Ramos (cell line): ENCODE results near the gene ANKRD40.

ENCODE experiments used
- in situ Hi-C: fragments of 300-500 bp; cut with MboI; formaldehyde crosslinking; loops from one replicate; pipeline ENCODE4 v1.14.3; 2022; ENCODE audit warnings: low sequenced_read_pairs; ENCODE audit not compliant: unreplicated experiment

ANKRD40 gene

DNA sequence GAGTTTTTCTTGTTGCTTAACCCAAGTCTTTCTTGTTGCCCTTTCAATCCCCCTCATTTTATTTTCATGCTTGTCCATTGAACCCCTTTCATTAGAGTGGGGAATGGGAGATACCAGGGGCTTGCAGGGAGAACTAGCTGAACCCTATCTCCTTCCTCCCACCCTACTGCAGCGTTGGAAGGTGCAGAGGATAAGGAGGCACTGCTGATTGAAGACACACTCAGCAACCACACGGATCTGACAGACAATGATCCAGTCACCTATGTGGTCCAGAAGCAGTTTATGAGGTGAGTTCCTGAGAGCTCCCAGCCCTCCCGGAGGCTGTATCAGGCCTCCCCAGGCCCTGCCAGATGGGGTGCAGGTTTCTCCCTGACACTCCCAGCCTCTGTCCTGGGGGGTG lies 32.5 kb downstream of the ANKRD40 start:
- in situ Hi-C loops = no loop called here

DNA sequence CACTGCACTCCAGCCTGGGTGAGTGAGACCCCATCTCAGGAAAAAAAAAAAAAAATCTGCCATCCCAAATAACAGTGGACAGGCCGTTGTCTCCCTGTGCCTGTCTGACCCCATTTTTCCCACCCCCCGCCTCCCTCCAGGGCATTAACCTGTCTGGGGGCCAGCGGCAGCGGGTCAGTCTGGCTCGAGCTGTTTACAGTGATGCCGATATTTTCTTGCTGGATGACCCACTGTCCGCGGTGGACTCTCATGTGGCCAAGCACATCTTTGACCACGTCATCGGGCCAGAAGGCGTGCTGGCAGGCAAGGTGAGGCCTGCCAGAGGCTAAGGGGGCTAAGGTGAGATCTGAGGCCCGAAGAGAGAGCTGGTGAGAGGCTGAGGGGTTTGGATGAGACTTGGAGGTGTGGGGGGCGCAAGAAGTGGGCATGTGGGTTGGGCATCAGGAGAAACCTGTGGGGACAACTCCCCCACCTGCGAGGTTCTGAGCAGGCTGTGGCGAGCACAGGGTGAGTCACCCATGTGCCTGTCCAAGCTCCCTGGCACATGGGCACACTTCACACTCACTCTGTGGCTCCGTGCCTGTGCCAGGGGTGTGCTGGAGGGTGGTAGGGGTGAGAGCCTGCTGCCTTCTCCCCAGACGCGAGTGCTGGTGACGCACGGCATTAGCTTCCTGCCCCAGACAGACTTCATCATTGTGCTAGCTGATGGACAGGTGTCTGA lies 34.7 kb downstream of the ANKRD40 start:
- in situ Hi-C loops = no loop called here

DNA sequence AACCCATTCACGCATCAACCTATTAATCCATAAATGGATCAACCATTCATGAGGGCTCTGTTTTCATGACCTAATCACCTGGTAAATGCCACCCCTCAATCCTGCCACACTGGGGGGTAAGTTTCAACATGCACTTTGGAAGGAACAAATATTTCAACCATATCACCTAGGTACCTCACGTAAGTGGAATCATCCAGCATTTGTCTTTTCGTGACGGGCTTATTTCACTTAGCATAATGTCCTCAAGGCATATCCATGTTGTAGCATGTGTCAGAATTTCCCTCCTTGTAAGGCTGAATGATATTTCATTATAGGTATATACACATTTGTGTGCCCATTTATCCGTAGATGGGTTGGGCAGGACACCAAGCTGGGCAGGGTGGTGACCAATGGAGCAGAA lies 35.6 kb downstream of the ANKRD40 start:
- in situ Hi-C loops = no loop called here

DNA sequence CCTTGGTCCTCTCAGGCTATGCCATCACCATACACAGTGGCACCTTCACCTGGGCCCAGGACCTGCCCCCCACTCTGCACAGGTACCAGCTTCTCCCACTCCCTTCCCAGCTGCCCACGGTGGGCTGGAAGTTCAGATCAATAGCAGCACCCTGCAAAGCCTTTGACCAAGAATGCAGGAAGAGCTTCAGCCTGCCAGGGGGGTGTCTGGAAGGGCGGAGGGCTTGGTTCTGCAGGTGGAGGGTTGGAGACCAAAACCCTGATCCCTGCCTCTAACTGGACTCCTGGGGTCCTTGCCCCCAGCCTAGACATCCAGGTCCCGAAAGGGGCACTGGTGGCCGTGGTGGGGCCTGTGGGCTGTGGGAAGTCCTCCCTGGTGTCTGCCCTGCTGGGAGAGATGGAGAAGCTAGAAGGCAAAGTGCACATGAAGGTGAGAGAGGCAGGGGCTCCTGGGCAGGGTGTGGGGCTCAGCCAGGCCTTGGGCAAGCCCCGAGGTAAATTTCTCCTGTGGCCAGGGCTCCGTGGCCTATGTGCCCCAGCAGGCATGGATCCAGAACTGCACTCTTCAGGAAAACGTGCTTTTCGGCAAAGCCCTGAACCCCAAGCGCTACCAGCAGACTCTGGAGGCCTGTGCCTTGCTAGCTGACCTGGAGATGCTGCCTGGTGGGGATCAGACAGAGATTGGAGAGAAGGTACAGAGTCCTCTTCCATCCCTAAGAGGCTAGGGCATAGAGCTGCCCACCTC lies 38.7 kb downstream of the ANKRD40 start:
- in situ Hi-C loops = no loop called here

DNA sequence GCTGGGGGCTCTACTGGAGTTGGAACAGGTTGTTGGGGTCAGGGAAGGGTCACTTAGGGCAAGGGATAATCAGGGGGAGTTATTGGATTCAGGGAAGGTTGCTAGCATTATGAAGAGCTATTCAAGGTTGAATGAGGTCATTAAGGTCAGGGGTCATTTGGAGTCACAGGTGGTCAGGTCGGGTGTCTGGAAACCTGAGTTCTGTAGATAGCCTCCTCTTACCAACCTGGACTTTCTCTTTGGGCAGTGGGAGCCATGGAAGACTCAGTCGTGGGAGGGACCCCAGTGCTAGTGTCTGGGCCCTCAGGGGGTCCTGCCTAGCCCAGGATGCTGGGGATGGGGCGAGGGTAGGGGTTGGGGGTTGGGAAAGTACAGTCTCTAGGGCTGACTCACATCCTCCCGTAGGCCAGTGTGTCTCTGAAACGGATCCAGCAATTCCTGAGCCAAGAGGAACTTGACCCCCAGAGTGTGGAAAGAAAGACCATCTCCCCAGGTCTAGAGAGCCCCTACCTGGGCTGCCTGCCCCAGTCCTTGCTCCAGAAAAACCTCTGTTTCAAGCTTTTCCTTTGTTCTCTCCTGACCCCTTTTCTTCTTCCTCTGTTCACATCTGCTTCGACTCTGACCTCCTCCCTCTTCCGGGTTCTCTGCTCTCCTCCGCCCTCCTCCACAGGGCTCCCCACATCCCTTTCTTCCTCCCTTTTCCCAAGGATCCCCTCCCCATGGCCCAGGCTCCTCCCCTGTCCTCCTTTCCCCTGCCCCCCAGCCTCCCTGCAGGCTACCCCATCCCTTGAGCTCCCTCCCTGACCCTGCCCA lies 39.5 kb downstream of the ANKRD40 start:
- in situ Hi-C loops = no loop called here

DNA sequence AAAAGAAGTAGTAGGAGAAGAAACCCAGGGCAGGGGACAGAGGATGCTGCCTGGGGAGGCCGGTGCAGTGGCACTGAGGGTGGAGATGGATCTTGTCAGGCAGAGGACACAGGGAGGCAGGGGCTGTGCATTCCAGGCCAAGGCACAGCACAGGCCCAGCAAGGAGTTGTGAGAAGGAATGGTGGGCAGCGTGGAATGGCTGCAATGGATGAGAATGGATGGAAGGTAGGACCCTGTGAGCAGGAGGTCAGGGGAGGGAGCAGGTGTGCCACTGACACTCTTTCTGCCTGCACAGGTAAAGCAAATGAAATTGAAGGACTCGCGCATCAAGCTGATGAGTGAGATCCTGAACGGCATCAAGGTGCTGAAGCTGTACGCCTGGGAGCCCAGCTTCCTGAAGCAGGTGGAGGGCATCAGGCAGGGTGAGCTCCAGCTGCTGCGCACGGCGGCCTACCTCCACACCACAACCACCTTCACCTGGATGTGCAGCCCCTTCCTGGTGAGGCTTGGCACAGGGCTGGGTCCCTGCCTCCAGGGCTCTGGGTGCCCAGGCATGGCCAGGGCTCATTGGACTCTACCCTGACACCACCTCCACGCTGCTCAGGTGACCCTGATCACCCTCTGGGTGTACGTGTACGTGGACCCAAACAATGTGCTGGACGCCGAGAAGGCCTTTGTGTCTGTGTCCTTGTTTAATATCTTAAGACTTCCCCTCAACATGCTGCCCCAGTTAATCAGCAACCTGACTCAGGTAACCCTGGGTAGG lies 40.3 kb downstream of the ANKRD40 start:
- in situ Hi-C loops = no loop called here

DNA sequence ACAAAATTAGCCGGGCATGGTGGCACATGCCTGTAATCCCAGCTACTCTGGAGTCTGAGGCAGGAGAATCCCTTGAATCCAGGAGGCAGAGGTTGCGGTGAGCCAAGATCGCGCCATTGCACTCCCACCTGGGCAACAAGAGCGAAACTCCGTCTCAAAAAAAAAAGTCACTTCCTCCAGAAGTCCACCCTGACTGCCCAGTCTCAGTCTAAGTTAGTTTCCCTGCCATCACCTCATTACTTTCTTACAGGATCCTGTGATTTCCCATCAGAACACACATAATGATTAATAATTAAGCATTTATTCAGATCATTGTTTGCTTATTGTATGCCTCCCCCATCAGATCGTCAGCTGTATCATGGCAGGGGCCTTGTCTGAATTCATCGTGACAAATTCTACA lies 41.4 kb downstream of the ANKRD40 start:
- in situ Hi-C loops = no loop called here

DNA sequence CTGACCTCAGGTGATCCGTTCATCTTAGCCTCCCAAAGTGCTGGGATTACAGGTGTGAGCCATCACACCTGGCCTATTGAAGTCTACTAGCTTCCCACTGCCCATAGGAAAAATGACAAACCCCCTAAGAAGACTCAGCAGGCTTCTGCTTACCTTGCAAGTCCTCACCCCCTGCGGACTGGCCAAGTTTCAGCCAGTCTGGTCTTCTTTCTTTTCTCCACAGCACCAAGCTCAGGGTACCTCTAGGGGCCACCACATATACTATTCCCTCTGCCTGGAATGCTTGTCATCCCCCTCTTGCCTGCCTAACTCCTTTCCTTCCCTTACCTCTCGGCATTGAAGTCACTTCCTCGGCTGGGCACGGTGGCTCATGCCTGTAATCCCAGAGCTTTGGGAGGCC lies 41.9 kb downstream of the ANKRD40 start:
- in situ Hi-C loops = no loop called here

DNA sequence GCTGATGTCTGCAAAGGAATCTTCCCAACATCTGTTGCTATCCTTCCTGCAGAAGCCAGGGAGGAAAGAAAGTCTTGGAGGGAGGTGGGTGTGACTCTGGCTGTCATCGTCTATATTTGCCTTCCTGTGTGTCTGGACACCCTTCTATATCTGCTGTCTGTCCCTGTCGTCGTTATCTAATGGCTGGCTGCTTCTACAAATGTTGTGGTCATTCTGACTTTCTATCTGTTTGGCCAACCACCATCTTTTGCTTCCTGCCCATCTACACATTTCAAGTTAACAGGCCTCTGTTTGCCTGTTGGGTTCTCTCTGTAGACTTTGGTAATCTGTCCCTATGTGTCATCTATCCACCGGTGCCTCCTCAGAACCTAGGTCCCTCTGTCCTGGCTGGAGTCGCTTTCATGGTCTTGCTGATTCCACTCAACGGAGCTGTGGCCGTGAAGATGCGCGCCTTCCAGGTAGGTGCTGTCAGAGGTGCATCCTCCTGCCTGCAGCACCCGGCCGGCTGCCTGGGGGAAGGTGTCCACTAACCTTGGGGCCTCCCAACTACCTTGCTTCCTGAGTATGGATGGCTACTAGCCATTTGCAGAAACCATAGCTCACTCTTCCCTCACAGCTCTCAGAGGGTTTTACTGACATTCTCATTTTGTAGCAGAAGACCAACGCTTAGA lies 42.8 kb downstream of the ANKRD40 start:
- in situ Hi-C loops = no loop called here

DNA sequence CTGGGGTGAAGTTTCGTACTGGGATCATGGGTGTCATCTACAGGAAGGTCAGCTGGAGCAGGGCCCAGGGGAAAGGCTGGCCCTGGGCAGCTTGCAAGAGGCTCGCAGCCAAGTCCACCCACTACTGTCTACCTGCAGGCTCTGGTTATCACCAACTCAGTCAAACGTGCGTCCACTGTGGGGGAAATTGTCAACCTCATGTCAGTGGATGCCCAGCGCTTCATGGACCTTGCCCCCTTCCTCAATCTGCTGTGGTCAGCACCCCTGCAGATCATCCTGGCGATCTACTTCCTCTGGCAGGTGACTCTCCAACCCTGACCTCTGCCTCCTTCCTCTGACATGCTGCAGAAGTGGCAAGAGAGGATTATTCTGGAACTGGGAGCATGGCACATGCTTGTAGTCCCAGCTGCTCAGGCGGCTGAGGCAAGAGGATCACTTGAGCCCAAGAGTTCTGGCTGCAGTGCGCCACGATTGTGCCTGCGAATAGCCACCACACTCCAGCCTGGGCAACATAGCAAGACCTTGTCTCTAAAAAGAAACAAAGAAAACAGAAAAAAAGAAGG lies 43.8 kb downstream of the ANKRD40 start:
- in situ Hi-C loops = no loop called here

DNA sequence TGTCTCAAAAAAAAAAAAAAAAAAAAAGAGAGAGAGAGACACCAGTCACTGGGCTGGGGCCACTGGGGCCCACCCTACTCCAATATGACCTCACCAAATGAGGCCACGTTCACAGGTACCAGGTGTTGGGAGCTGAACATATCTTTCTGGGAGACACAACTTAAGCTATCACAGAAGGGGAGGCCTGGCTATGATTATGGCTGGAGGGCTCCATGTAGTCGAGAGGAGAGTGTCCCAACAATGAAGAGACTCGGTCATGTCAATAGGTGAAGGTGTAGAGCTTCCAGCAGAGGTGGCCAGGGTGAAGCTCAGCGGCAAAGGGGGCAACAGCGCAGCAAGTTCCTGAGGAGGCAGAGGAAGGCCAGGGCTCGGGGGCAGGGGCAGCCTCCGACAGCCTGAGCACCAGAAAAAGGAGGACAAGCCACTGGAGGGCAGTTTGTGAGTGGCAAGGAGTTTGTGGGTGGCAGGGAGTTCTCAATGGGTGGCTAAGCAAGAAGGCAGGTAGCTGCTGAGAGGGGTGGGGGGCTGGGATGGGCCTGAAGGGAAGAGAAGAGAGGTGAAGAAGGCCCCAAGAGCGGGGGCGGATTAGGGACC lies 45.0 kb downstream of the ANKRD40 start:
- in situ Hi-C loops = no loop called here

DNA sequence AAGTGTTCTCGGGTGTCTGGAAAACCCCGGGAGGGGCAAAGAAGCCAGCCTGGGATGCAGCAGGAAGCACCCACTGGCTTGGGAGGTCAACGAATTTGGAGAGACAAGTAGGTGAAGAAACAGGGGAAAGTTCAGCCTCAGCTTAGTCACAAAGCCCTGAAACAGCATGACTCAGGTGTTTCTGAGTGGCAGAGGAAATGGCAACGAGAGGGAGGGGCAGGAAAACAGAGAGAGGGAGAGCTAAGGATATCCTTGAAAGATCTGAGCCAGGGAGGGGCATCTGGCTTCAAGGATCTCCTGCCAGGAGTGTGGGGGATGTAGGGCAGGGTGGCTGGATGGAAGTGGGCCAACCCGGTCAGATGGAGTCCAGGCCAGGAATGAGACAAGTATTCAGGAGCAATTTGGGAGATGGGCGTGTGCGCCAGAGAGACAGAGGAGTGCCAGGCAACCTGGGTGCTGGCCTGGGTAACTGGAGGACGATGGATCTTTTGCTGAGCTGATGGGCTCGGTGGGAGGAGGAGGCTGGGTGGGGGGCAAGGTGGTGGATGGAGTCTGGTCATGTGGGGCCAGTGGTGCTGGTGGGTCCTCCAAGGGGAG lies 45.8 kb downstream of the ANKRD40 start:
- in situ Hi-C loops = no loop called here

DNA sequence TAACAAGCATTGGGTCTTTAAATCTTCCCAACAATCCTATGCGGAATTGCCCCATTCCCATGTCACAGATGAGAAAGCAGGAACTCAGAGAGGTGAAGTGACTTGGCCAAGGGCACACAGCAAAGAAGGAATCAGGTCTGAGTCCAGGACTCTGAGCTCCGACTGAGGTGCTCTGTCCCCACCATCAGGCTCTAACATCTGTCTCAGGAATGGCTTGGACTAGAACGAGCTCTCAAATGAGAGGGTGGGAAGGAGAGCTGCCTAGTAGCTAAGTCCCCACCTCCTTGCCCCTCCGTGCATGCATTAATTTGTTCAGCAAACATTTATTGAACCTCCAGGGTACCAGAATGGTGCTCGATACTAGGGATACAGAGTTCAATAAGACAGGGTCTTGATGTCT lies 46.4 kb downstream of the ANKRD40 start:
- in situ Hi-C loops = no loop called here

DNA sequence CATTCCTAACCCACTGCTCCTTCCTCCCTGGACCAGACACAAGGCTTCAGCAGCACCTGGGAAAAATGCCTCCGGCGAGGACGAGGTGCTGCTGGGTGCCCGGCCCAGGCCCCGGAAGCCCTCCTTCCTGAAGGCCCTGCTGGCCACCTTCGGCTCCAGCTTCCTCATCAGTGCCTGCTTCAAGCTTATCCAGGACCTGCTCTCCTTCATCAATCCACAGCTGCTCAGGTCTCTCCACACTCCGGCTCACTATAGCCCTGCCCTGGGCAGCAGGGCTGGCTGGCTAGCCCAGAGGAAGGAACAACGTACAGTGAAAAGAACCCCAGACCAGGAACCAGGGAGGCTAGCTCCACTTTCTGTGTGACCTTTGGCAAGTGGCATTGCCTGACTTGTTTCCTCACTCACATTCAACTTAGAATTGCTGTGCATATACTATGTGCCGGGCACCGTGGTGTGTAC lies 46.8 kb downstream of the ANKRD40 start:
- in situ Hi-C loops = no loop called here

DNA sequence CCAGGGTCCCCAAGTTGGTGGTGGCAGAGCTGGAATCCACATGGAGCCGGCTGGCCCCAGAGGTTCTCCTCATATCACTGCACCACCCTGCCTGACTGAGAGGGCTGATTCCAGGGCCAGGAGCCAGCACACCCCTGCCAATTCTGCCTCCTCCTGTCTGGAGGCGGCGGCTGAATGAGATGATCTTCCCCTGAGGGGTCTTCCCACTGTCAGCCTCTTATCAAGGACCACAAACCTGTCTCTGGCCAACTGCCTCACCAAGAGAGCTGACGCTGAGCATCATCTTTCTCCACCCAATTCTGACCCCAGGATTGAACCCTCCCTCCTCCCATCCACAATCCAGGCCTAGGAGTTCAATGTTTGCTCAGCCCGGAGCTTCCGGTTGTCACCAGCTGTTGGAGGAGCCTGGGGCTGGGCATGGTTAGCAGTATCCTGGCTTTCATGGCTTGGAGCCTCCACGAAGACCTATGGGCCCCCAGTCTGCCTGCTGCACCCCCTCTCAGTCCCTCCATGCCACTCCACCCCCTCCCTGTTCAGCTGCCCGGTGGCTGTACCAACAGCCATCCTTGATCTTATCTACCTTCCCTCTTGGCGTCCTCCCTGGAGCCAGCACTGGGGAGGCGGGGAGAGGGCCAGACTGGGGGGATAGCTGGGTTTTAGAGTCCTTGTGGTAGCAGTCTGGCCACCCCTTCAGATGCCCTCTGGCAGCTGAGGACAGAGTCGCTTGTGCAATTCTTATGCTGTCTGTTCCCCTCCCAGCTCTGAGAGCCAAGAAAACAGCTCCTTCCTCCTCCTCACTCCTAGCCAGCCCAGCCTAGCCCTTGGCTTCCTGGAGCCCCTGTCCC lies 47.5 kb downstream of the ANKRD40 start:
- in situ Hi-C loops = no loop called here

DNA sequence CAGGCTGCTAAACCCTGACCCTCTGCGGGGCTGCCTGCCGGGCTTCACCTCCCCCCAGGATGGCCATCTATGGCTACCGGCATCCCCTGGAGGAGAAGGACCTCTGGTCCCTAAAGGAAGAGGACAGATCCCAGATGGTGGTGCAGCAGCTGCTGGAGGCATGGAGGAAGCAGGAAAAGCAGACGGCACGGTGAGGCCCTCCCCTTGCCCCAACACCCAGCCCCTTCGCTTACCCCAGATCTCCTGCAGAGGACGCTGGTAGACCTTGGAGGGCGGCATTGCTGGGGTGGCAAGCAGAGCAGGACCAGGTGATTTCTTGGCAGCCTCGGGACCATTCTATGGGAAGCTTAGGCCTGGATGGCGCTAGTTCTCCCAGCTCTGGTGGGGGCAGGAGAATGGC lies 48.5 kb downstream of the ANKRD40 start:
- in situ Hi-C loops = no loop called here

DNA sequence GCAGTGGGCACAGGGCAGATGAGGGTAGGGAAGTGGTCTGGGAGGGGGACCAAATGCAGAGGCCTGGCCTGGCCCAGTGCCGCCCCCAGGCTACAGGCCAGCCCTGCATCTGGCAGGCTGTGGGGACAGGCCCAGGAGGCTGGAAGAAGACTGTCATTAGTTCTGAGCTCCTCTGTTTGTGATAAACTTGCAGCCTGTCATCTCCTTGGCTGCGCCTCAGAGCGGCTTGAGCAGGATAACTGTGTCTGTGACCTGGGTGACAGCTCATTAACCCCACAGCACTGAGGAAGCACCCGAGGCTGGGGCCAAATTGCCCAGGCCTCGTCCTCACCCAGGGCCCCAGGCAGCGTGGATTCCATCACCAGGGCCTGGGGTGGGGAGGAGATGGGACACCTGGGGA lies 49.1 kb downstream of the ANKRD40 start:
- in situ Hi-C loops = no loop called here

DNA sequence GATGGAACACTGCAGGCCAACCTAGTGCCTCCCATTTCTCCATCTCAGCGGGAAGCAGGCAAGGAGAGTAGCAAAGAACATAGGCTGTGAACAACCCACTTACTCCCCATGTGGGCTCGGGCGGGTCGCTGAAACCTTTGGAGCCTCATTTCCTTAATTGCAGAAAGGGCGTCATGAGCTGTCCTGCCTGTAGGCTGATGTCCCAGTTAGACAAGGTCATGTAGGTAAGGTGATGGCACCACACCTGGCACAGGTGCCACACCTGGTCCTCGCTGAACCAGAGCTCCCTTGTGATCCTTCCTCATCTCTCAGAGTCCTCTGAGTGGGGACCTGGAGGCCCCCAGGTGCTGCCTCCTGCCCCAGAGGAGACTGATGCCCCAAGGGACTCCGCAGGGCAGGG lies 50.1 kb downstream of the ANKRD40 start:
- in situ Hi-C loops = no loop called here
